GM19455 (cell line): ENCODE data around the gene UGT1A7.
"Not testable (repeated sequence)": the region's sequence is repeated elsewhere in the genome, so short reads cannot be mapped to it uniquely, and the experiment has no call there.

ENCODE experiments used
- ATAC-seq: cut with Tn5 transposase; IDR thresholded peaks from one replicate; pipeline ENCODE4 v1.9.1; 2021; ENCODE audit not compliant: unreplicated experiment

Gene UGT1A7

GRCh38 chr2:233711312-233712008, 29.8 kb downstream of the UGT1A7 start:
- no peak for ATAC-seq

GRCh38 chr2:233712611-233713261, 31.0 kb downstream of the UGT1A7 start, which contains the start of gene UGT1A5:
Gene UGT1A5 (plus strand): TSS chr2:233712907. CDS start chr2:233712992, 85 bp downstream.
- ATAC-seq = no peak

- no peak for ATAC-seq
Measured at GRCh38 chr2:233713262-233713615, 31.5 kb downstream of the UGT1A7 start.

GRCh38 chr2:233714121-233714520, 32.4 kb downstream of the UGT1A7 start:
- no peak for ATAC-seq

- no peak for ATAC-seq
Measured at GRCh38 chr2:233718552-233718951, 36.9 kb downstream of the UGT1A7 start, which contains the start of gene UGT1A4. Gene UGT1A4 (plus strand): TSS chr2:233718736. CDS start chr2:233718821, 85 bp downstream.

- no peak for ATAC-seq
Measured at GRCh38 chr2:233728723-233729301, 47.1 kb downstream of the UGT1A7 start, which contains the start of gene UGT1A3. Gene UGT1A3 (plus strand): TSS chr2:233729042. CDS start chr2:233729127, 85 bp downstream.

GRCh38 chr2:233736868-233737653, 55.4 kb downstream of the UGT1A7 start:
- not testable (repeated sequence) for ATAC-seq

- no peak for ATAC-seq
Measured at GRCh38 chr2:233740870-233741269, 59.2 kb downstream of the UGT1A7 start.

- no peak for ATAC-seq
Measured at GRCh38 chr2:233743464-233744259, 62.0 kb downstream of the UGT1A7 start.

GRCh38 chr2:233745073-233745755, 63.5 kb downstream of the UGT1A7 start:
- ATAC-seq = no peak

- not testable (repeated sequence) for ATAC-seq
Measured at GRCh38 chr2:233745838-233746237, 64.1 kb downstream of the UGT1A7 start.

- no peak for ATAC-seq
Measured at GRCh38 chr2:233746475-233747282, 65.0 kb downstream of the UGT1A7 start.

GRCh38 chr2:233747283-233747544, 65.5 kb downstream of the UGT1A7 start:
- ATAC-seq = no peak

GRCh38 chr2:233750689-233751088, 69.0 kb downstream of the UGT1A7 start:
- not testable (repeated sequence) for ATAC-seq

- ATAC-seq = not testable (repeated sequence)
Measured at GRCh38 chr2:233751212-233752009, 69.7 kb downstream of the UGT1A7 start.

GRCh38 chr2:233754872-233755611, 73.3 kb downstream of the UGT1A7 start:
- no peak for ATAC-seq

GRCh38 chr2:233756429-233757081, 74.9 kb downstream of the UGT1A7 start:
- ATAC-seq = no peak
